ENCODE measurements around the gene BLM. TPM values are rescaled to one million over a fixed set of nuclear protein-coding genes. Genes with fewer than 3 reads are reported as not detected.
A peak's percentile ranks its signal among the peaks of the same experiment; 100 is the strongest.

The BLM gene
- total RNA-seq, 1 donor from 2014 or later = 3.7 TPM

- DNase-seq (ENCODE audit: low read depth) (no peak), FAIRE-seq (no peak)
- TF ChIP-seq EZH2 (IDR thresholded peaks at IDR 0.05; ENCODE audit: insufficient read depth, low read length) (no peak), CTCF (IDR thresholded peaks at IDR 0.05; ENCODE audit: insufficient read depth, low read depth, low read length) (no peak)
- H3K9ac ChIP-seq (ENCODE audit: low read length) = no peak overlapping the region
- no peak overlapping the region for H3K4me3 ChIP-seq (ENCODE audit: insufficient read depth, low read depth, low read length)
- no peaks in the 10 kb centered on the region for H3K27me3 ChIP-seq (ENCODE audit: insufficient read depth, low read length)
- H3K27ac ChIP-seq (ENCODE audit: low read depth, low read length) = no peak overlapping the region
- Mint-ChIP-seq H3K36me3 (ENCODE audit: low read depth, unreplicated experiment) (no peaks in the 10 kb centered on the region), H3K27ac (ENCODE audit: unreplicated experiment) (peak overlapping the region; percentile 36), H3K9me3 (ENCODE audit: unreplicated experiment) (no peaks in the 10 kb centered on the region), H3K4me3 (ENCODE audit: unreplicated experiment) (no peak overlapping the region), H3K27me3 (ENCODE audit: low read depth, unreplicated experiment) (no peaks in the 10 kb centered on the region), H3K4me1 (ENCODE audit: low read depth, unreplicated experiment) (peaks cover 6% of the 10 kb centered on the region)
- H3K79me2 ChIP-seq (ENCODE audit: insufficient read depth, low read length) = no peaks in the 10 kb centered on the region
- no peaks in the 10 kb centered on the region for H3K36me3 ChIP-seq (ENCODE audit: insufficient read depth, low read length)
- H4K20me1 ChIP-seq (ENCODE audit: insufficient read depth, low read length) = no peaks in the 10 kb centered on the region
- no peak overlapping the region for H2AFZ ChIP-seq (ENCODE audit: low read depth, low read length)
- H3K9me3 ChIP-seq (ENCODE audit: insufficient read depth, low read depth, low read length) = no peaks in the 10 kb centered on the region
- no peak overlapping the region for H3K4me2 ChIP-seq (ENCODE audit: low read length)
- no peaks in the 10 kb centered on the region for H3K4me1 ChIP-seq (ENCODE audit: insufficient read depth, low read length)
Observed at GRCh38 chr15:90756916-90757315, 39.8 kb downstream of the BLM start.

- Histone ChIP-seq H3K27me3 (ENCODE audit: insufficient read depth, low read length) (no peaks in the 10 kb centered on the region), H3K27ac (ENCODE audit: low read depth, low read length) (no peak overlapping the region), H3K9me3 (ENCODE audit: insufficient read depth, low read depth, low read length) (no peaks in the 10 kb centered on the region), H3K4me3 (ENCODE audit: insufficient read depth, low read depth, low read length) (no peak overlapping the region), H3K4me1 (ENCODE audit: insufficient read depth, low read length) (no peaks in the 10 kb centered on the region), H3K4me2 (ENCODE audit: low read length) (no peak overlapping the region), H3K36me3 (ENCODE audit: insufficient read depth, low read length) (no peaks in the 10 kb centered on the region), H4K20me1 (ENCODE audit: insufficient read depth, low read length) (no peaks in the 10 kb centered on the region), H2AFZ (ENCODE audit: low read depth, low read length) (no peak overlapping the region), H3K79me2 (ENCODE audit: insufficient read depth, low read length) (no peaks in the 10 kb centered on the region), H3K9ac (ENCODE audit: low read length) (no peak overlapping the region)
- FAIRE-seq (no peak), DNase-seq (ENCODE audit: low read depth) (no peak)
- no peak for TF ChIP-seq EZH2 (IDR thresholded peaks at IDR 0.05; ENCODE audit: insufficient read depth, low read length)
- TF ChIP-seq CTCF (IDR thresholded peaks at IDR 0.05; ENCODE audit: insufficient read depth, low read depth, low read length) = no peak
- peaks cover 11% of the 10 kb centered on the region for H3K4me1 Mint-ChIP-seq (ENCODE audit: low read depth, unreplicated experiment)
- no peaks in the 10 kb centered on the region for H3K27me3 Mint-ChIP-seq (ENCODE audit: low read depth, unreplicated experiment)
- H3K9me3 Mint-ChIP-seq (ENCODE audit: unreplicated experiment) = no peaks in the 10 kb centered on the region
- no peak overlapping the region for H3K4me3 Mint-ChIP-seq (ENCODE audit: unreplicated experiment)
- no peaks in the 10 kb centered on the region for H3K36me3 Mint-ChIP-seq (ENCODE audit: low read depth, unreplicated experiment)
- peak overlapping the region; percentile 36 for H3K27ac Mint-ChIP-seq (ENCODE audit: unreplicated experiment)
Observed at GRCh38 chr15:90757461-90757860, 40.3 kb downstream of the BLM start.

- Histone ChIP-seq H3K79me2 (ENCODE audit: insufficient read depth, low read length) (no peaks in the 10 kb centered on the region), H3K27ac (ENCODE audit: low read depth, low read length) (no peak overlapping the region), H3K9me3 (ENCODE audit: insufficient read depth, low read depth, low read length) (no peaks in the 10 kb centered on the region), H3K27me3 (ENCODE audit: insufficient read depth, low read length) (no peaks in the 10 kb centered on the region), H2AFZ (ENCODE audit: low read depth, low read length) (no peak overlapping the region), H3K4me2 (ENCODE audit: low read length) (no peak overlapping the region), H3K4me3 (ENCODE audit: insufficient read depth, low read depth, low read length) (no peak overlapping the region), H3K4me1 (ENCODE audit: insufficient read depth, low read length) (no peaks in the 10 kb centered on the region), H3K9ac (ENCODE audit: low read length) (no peak overlapping the region), H3K36me3 (ENCODE audit: insufficient read depth, low read length) (no peaks in the 10 kb centered on the region), H4K20me1 (ENCODE audit: insufficient read depth, low read length) (no peaks in the 10 kb centered on the region)
- DNase-seq (ENCODE audit: low read depth) = no peak
- TF ChIP-seq CTCF (IDR thresholded peaks at IDR 0.05; ENCODE audit: insufficient read depth, low read depth, low read length) (no peak), EZH2 (IDR thresholded peaks at IDR 0.05; ENCODE audit: insufficient read depth, low read length) (no peak)
- peaks cover 12% of the 10 kb centered on the region for H3K4me1 Mint-ChIP-seq (ENCODE audit: low read depth, unreplicated experiment)
- H3K27ac Mint-ChIP-seq (ENCODE audit: unreplicated experiment) = no peak overlapping the region
- FAIRE-seq = no peak
- H3K4me3 Mint-ChIP-seq (ENCODE audit: unreplicated experiment) = no peak overlapping the region
- H3K36me3 Mint-ChIP-seq (ENCODE audit: low read depth, unreplicated experiment) = no peaks in the 10 kb centered on the region
- no peaks in the 10 kb centered on the region for H3K9me3 Mint-ChIP-seq (ENCODE audit: unreplicated experiment)
- H3K27me3 Mint-ChIP-seq (ENCODE audit: low read depth, unreplicated experiment) = no peaks in the 10 kb centered on the region
Observed at GRCh38 chr15:90760661-90761232, 43.6 kb downstream of the BLM start.

Data from astrocyte (in vitro differentiated cells and primary cell).